Loucy (cell line): ENCODE measurements around the gene EDIL3.

Experiments
- H2AFZ ChIP-seq: fragments of 200-600 bp; sonication (generic); 2 replicates; pipeline ENCODE4 v1.6.0; 2016; ENCODE audit warnings: antibody characterized with exemption, mild to moderate bottlenecking, low read length, moderate library complexity
- H3F3A ChIP-seq: fragments of 200-600 bp; 2 replicates; pipeline ENCODE4 v1.6.0; 2016; ENCODE audit warnings: antibody characterized with exemption, low read depth, mild to moderate bottlenecking
- H3K27me3 ChIP-seq: fragments of 200-600 bp; sonication (generic); 2 replicates; pipeline ENCODE4 v1.6.1; 2014; ENCODE audit warnings: low read length, mild to moderate bottlenecking; ENCODE audit not compliant: insufficient read depth, poor library complexity, severe bottlenecking
- H3K36me3 ChIP-seq: fragments of 200-600 bp; sonication (generic); 2 replicates; pipeline ENCODE4 v1.6.1; 2016; ENCODE audit warnings: low read length; ENCODE audit not compliant: insufficient read depth
- H3K4me1 ChIP-seq: fragments of 200-600 bp; sonication (generic); 2 replicates; pipeline ENCODE4 v1.5.1; 2014; ENCODE audit warnings: low read length, mild to moderate bottlenecking; ENCODE audit not compliant: insufficient read depth, poor library complexity, severe bottlenecking
- H3K4me2 ChIP-seq: fragments of 200-600 bp; sonication (generic); 2 replicates; pipeline ENCODE4 v1.6.0; 2014; ENCODE audit warnings: antibody characterized with exemption, low read length, low read depth, mild to moderate bottlenecking; ENCODE audit not compliant: poor library complexity, severe bottlenecking
- H3K4me3 ChIP-seq: fragments of 200-600 bp; sonication (generic); 2 replicates; pipeline ENCODE4 v1.5.1; 2014; ENCODE audit warnings: low read length, mild to moderate bottlenecking, mixed read lengths; ENCODE audit not compliant: poor library complexity, severe bottlenecking
- H3K79me2 ChIP-seq: fragments of 200-600 bp; sonication (generic); 2 replicates; pipeline ENCODE4 v1.6.1; 2014; ENCODE audit warnings: low read length; ENCODE audit not compliant: insufficient read depth
- H3K9ac ChIP-seq: fragments of 200-600 bp; sonication (generic); 2 replicates; pipeline ENCODE4 v1.6.0; 2014; ENCODE audit warnings: mild to moderate bottlenecking, low read depth, low read length, moderate library complexity; ENCODE audit not compliant: poor library complexity, severe bottlenecking
- H3K9me2 ChIP-seq: fragments of 200-600 bp; sonication (generic); replicated peaks from 2 replicates; pipeline ENCODE4 v1.6.1; 2016; ENCODE audit warnings: low read depth, low read length, mixed read lengths
- H3K9me3 ChIP-seq: fragments of 200-600 bp; sonication (generic); 2 replicates; pipeline ENCODE4 v1.6.1; 2014; ENCODE audit warnings: mild to moderate bottlenecking, antibody characterized with exemption, low read length, low read depth; ENCODE audit not compliant: insufficient read depth
- H4K20me1 ChIP-seq: fragments of 200-600 bp; sonication (generic); 2 replicates; pipeline ENCODE4 v1.6.0; 2014; ENCODE audit warnings: antibody characterized with exemption, low read length, mild to moderate bottlenecking; ENCODE audit not compliant: insufficient read depth, poor library complexity, severe bottlenecking
- CTCF ChIP-seq: fragments of 200-600 bp; sonication (generic); conservative IDR thresholded peaks from 2 replicates; pipeline ENCODE4 v1.5.1; 2014; ENCODE audit warnings: mild to moderate bottlenecking, antibody characterized with exemption, low read length
- EZH2phosphoT487 ChIP-seq: fragments of 200-600 bp; IDR thresholded peaks from 2 replicates; pipeline ENCODE4 v1.6.1; 2018; ENCODE audit warnings: antibody characterized with exemption, mild to moderate bottlenecking, moderate library complexity, borderline replicate concordance

EDIL3 gene

DNA sequence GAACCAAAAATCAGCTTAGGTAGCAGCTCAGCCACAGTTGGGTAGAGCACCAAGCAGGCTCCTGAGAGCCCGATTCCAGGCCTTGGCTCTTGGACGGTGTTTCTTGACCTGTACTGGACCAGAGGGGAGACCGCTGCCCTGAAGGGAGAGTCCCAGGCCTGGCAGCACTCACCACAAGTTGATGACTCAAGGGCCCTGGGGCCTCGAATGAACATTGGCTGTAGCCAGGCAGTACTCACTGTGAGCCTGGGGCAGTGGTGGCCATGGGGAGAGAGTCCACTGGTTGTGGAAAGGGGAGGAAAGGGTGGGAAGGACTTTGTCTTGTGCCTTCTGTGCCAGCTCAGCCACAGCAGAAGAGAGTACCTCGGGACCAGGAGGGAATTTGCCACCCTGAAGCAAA, 166.1 kb downstream of the EDIL3 start:
- no peaks in the 10 kb centered on the region for H3K9me2 ChIP-seq
- H3K79me2 ChIP-seq = no peaks in the 10 kb centered on the region
- no peaks in the 10 kb centered on the region for H3K27me3 ChIP-seq
- H3F3A ChIP-seq = no peaks in the 10 kb centered on the region
- H3K36me3 ChIP-seq = no peaks in the 10 kb centered on the region
- H3K4me1 ChIP-seq = no peaks in the 10 kb centered on the region
- no peak overlapping the region for H3K9ac ChIP-seq
- H4K20me1 ChIP-seq = no peaks in the 10 kb centered on the region
- H3K9me3 ChIP-seq = no peaks in the 10 kb centered on the region
- no peak overlapping the region for H3K4me2 ChIP-seq
- TF ChIP-seq CTCF (no peak), EZH2phosphoT487 (no peak)
- no peak overlapping the region for H2AFZ ChIP-seq
- no peak overlapping the region for H3K4me3 ChIP-seq

DNA sequence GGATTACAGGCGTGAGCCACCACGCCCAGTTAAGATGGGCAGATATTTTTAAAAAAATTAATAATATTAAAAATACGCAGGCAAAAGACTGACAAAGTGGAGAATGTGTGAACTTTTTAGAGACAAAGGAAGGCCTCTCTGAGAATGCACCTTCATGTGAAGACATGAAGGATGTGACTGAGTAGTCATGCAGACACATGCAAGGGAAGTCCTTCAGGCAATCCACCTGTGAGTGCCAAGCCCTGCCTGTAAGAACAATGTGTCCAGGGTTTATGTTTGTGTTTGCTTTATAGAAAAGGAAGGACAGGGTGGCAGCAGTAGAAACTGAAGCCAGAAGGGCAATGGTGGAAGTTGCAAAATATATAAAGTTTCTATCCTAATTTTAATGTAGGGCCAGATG, 169.2 kb downstream of the EDIL3 start:
- H3F3A ChIP-seq = no peaks in the 10 kb centered on the region
- no peaks in the 10 kb centered on the region for H3K9me3 ChIP-seq
- H3K9ac ChIP-seq = no peak overlapping the region
- H3K79me2 ChIP-seq = no peaks in the 10 kb centered on the region
- no peak overlapping the region for H3K4me3 ChIP-seq
- no peaks in the 10 kb centered on the region for H3K27me3 ChIP-seq
- no peak overlapping the region for H2AFZ ChIP-seq
- no peaks in the 10 kb centered on the region for H3K4me1 ChIP-seq
- TF ChIP-seq EZH2phosphoT487 (no peak), CTCF (no peak)
- no peaks in the 10 kb centered on the region for H3K9me2 ChIP-seq
- no peaks in the 10 kb centered on the region for H3K36me3 ChIP-seq
- H3K4me2 ChIP-seq = no peak overlapping the region
- H4K20me1 ChIP-seq = no peaks in the 10 kb centered on the region

- no peak overlapping the region for H2AFZ ChIP-seq
- no peak overlapping the region for H3K9ac ChIP-seq
- H3K4me1 ChIP-seq = no peaks in the 10 kb centered on the region
- no peaks in the 10 kb centered on the region for H3F3A ChIP-seq
- no peaks in the 10 kb centered on the region for H4K20me1 ChIP-seq
- H3K4me3 ChIP-seq = no peak overlapping the region
- TF ChIP-seq CTCF (no peak), EZH2phosphoT487 (no peak)
- no peaks in the 10 kb centered on the region for H3K9me3 ChIP-seq
- no peaks in the 10 kb centered on the region for H3K9me2 ChIP-seq
- H3K4me2 ChIP-seq = no peak overlapping the region
- H3K36me3 ChIP-seq = no peaks in the 10 kb centered on the region
- no peaks in the 10 kb centered on the region for H3K79me2 ChIP-seq
- no peaks in the 10 kb centered on the region for H3K27me3 ChIP-seq
These were observed 170.8 kb downstream of the EDIL3 start for GRCh38 chr5:84213861-84214260.
